Cardiac septum (tissue), 1 donor: ENCODE measurements around the gene GGTLC2. TPM values are rescaled to one million over a fixed set of nuclear protein-coding genes. Genes with fewer than 3 reads are reported as not detected.
"Not testable (repeated sequence)": the region's sequence is repeated elsewhere in the genome, so short reads cannot be mapped to it uniquely, and the experiment has no call there.

ENCODE experiments used
- DNase-seq: peaks from one replicate; pipeline ENCODE4 v3.0.0-alpha.2; 2020; ENCODE audit warnings: low spot score
- intact Hi-C: fragments of 100-400 bp; cut with DNase I; formaldehyde crosslinking; loops from one replicate; pipeline ENCODE4 v1.14.0; 2022
- long read RNA-seq: library from polyadenylated mRNA; unstranded; transcript quantifications from one replicate; pipeline ENCODE4 v2.0.0, GENCODE V29; 2021
- total RNA-seq: library from RNA; stranded (reverse); fragmentation: NEBNext Ultra II Directional; extraction: Animal tissue kit (Norgen Biotek cat#: 25700); gene quantifications from one replicate; pipeline ENCODE4 v1.2.1, GENCODE V29; 2021
- donor health status: DM: no; HTN: no; CAD: no.

Gene GGTLC2
- total RNA-seq = not detected
- long read RNA-seq = 0 reads

DNA sequence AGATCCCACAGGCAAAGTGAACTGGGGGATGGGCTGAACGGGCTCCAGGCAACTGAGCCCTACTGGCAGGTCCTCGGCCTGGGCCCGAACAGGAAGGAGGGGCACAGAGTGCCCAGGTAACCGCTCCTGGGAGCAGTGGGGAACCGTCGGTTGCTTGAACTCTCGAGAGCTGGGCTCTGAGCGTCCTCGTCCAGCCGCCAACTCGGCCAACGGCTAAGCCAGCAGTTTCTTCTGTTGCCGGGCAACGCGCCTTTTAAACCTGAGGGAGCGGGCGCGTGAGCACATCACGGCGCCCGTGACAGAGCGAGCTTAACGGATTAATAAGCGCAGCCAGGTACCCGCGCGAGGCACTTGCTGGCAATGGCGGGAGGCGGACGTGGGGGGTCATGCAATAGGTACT, at the start of gene GGTLC2:
Gene GGTLC2 (plus strand): TSS at position 301 of the 400 bp plus-strand sequence. CDS start 1,732 bp downstream, outside the sequence.
- intact Hi-C loops, DNase-seq: not testable (repeated sequence)

DNA sequence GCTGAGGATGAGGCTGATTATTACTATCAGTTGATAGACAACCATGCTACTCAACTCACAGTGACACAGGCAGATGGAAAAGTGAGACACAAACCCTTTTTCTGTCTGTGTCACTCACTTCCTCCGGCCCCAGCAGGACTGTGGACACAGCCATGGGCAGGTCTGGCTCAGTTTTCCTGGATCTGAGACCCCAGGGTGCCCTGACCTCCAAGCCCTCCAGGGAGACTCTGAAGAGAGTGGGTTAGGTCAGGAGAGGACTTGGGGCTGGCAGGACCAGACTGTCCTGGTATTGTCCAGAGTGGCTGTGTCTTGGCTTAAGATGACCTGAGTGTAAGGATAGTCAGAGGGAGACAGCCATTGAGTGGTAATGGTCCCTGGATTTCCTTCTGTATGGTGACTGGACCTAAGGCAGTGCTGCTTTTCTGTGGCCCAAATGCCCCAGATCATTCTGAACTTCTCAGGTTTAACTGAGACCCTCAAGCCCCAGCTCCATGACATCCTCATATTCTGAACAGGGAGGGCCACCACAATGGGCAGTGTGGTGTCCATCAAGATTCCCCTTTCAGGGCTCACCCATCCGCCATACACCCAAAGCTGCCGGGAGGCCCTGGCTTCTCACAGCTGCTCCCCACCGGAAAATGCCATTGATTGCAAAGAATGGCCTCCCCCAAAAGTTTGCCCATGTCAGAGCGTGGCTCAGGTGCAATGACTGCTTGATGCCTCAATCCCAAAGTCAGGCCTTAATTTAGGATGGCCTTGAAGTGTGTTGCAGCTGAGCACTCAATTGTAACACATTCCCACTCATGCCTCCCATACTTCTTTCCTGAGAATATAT, 49.2 kb upstream of the GGTLC2 start:
- no peak for DNase-seq
- intact Hi-C loops = no loop called here

DNA sequence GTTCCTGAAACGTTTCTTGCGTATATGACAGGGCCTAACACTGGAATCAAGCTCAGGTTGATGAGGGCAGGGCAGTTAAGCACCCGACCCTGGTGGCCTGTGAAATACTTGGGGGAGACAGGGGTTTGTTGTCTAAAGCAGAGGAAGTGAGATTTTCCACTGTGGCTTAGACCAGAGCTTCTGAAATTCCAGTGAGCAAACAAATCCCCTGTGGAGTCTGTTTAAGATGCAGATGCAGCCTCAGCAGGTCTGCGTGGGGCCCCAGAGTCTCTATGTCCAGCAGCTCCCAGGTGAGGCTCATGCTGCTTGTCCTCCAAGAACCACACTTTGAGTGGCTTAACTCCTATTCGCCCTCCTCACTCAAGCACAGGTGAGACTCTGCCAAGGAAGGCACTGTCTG, 46.3 kb upstream of the GGTLC2 start:
- intact Hi-C loops = no loop called here
- DNase-seq = no peak

DNA sequence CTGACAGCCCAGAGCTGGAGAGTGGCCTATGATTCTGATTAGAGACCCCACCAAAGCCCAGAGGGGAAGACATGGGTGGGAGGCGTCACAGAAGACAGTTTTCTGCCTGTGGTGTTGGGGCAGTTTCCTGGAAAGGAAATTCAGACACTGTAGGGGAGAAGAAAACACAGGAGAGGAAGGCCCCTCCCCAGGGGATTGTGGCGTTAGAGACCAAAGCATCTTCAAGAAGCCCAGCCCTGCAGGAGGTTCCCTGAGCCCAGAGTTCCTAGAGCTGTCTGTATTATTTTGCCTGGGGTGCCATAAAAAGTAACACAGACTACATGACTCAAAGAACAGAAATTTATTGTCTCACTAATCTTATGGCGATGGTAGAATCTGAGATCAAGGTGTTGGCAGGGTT, 45.2 kb upstream of the GGTLC2 start:
- intact Hi-C loops = no loop called here
- DNase-seq = no peak

DNA sequence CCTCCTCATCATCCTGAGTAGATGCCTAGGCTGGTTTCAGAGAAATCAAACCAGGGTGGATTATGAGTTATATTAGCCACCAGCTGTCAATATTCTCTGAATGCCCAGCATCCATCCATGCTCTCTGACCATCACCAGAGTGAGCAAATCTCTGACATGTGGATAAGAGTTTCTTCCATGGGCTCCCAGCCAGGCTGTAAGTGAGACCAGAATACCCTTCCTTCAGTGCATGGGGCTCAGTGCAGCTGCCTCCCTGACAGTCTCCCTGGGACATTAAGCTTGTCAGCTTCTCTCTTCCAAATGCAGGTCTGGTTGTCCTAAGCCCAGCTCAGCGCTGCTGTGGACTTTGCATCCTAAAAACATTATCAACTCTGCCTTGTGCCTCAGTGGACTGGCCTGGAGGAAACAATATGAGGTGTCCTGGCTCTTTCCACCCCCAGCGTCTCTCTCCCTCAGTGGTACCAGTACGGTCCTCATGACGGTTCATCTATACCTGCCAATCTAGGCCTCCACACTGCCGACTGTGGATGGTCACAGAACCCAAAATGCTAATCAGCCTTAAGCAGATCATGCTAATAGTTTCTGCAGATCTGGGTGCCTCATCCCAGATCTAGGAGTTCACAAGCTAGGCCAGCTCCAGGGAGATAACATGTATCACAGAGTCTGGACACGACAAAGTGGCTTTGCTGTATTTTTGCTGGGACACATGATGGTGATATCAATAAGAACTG, 43.7 kb upstream of the GGTLC2 start:
- intact Hi-C loops = no loop called here
- no peak for DNase-seq

DNA sequence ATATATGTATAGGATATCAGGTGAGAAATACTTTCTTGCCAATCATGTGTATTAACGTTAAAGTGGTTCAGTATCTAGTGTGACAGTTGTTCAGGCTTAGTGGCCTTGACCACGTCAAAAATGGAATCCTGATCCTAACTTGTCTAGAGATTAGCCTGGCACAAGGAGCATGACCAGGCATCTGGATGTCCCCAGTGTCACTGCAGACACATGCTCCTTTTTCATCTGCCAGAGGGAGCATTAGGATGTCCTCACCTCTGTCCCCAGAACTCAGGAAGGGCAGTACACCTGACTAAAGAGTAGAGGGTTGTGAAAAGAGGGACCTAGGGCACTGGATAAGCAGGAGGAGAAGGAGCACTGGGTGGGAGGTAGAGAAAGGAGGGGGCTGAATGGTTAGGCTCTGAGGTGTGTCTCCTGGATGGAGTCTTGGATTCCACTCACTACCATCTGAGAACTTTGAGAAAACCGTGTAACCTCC, 40.9 kb upstream of the GGTLC2 start:
- intact Hi-C loops = no loop called here
- no peak for DNase-seq

DNA sequence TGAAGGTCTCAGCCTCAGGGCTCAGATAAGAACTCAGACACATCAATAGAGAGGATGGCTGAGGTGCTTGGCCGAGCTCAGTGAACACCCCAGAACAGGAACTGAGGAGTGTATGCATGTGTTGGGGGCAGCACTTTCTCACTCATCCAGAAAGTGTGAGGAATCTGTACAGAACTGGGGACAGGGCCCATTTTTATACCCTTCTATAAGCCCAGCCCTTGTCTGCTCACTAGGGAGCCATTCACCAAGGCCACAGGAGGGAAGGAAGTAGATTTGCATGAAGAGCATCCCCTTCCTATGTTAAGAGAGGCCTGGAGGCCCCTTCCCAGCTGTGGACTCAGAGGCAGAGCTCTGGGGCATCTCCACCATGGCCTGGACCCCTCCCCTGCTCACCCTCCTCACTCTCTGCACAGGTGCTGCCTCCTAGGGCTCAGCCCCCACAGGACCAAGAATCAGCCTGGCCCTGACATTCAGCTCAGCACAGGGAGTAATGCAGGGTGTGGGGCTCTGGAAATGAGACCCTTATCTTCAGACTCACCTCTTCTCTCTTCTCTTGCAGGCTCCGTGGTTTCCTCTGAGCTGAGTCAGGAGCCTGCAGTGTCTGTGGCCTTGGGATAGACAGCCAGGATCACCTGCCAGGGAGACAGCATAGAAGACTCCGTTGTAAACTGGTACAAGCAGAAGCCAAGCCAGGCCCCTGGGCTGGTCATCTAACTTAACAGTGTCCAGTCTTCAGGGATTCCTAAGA, 39.9 kb upstream of the GGTLC2 start:
- no peak for DNase-seq
- intact Hi-C loops = no loop called here

DNA sequence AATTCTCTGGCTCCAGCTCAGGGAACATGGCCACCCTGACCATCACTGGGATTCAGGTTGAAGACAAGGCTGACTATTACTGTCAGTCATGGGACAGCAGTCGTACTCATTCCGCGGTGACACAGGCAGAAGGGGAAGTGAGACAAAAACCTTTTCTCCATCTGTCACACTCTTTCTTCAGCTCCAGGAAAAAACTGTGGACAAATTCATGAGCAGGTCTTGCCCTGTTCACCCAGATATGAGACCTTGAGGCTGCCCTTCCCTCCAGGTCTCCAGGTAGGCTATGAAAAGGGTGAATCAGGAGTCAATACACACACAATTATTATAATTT, 39.4 kb upstream of the GGTLC2 start:
- intact Hi-C loops = no loop called here
- no peak for DNase-seq

DNA sequence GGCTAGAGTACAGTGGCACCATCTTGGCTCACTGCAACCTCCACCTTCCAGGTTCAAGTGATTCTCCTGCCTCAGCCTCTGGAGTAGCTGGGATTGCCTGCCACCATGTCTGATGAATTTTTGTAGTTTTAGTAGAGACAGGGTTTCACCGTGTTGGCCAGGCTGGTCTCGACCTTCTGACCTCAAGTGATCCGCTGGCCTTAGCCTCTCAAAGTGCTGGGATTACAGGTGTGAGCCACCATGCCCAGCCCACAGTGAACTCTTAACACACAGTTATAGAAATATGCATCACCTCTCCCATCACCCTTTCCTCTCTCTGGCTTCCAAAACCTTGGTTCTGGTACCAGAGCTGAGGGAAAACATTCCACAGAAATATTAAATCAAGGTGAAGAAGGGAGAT, 36.4 kb upstream of the GGTLC2 start:
- intact Hi-C loops, DNase-seq: not testable (repeated sequence)

DNA sequence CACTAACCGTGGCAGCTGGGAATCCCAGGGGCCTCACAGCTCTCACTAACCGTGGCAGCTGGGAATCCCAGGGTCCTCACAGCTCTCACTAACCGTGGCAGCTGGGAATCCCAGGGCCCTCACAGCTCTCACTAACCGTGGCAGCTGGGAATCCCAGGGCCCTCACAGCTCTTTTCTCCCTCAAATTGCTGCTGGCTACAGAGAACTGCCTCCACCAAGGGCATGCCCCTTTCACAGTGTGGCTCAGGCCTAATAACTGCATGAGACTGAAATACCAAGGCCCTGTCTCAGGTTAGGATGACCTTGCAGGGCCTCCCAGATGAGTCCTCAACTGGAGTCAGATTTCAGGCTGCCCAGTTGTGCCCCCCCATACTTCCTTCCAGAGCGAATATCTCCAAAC, 35.1 kb upstream of the GGTLC2 start:
- no peak for DNase-seq
- intact Hi-C loops = no loop called here

DNA sequence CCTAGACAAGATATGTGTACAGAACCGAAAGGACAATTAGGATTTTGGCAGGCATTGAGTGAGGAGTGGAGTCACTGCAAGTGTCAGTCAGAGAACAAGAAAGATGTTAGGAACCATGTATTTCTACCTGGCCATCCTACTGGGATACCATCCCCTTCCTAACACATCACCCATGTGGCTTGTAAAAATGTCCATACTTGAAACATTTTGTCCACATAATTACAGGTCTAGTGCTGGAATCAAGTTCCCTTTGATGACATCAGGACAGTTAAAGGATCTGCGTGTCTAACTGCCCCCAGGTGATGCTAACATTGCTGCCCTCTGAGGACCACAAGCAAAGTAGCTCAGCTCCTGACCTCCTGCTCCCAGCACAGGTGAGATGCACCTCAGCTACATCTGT, 31.9 kb upstream of the GGTLC2 start:
- intact Hi-C loops = no loop called here
- DNase-seq = no peak

DNA sequence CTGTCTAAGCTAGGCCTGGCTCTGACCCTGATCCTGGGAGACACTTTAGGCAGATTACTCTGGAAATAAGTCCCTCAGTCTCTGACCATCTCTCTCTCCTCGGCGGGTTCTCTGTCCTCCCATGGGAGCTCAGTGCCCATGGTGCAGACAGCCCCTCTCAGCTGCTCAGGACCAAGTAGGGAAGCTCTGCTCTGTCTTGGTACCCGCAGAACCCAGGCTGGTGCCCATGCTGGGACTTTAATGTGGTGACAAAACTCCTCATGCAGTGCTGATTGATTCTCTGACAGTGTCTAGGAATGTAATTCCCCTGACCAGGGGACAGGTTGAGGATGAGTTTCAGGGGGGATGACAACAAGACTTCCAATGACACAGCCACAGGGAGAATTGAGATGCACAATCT, 30.3 kb upstream of the GGTLC2 start:
- intact Hi-C loops = no loop called here
- no peak for DNase-seq

DNA sequence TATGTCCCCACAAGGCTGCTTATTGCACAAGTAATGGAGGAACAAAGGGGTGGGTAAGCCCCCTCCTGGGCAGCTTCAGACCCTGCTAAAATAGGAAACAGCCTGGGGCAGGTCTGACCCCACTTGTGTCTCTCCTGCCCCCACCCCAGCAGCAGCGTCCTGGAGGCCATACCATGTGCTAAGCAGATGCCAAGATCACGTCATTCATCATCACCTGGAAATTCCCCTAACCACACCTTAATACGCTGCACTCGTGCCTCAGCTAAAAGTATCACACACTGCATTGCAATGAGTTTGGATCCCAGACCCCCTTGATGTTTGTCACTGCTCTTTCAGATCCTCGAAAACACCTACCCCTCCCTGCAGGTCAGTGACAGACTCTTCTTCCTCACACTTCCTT, 27.8 kb upstream of the GGTLC2 start:
- intact Hi-C loops = no loop called here
- no peak for DNase-seq

DNA sequence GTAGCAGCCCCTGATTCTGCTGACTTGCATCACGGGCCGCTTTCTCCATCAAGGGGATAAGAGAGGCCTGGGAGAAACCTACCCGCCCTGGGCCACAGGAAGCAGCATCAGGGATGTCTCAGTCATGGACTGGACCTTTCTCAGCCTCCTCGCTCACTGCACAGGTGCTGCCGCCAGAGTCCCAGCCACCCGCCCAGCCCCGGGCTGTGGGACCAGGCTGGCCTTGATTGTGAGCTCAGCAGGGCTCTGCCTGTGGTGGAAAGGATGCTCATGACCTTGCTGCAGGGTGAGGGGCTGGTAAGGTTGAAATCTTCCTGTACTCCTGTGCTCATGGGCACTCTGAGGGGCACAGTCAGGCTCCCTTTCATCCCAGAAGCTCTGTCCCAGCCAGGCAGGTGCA, 26.0 kb upstream of the GGTLC2 start:
- intact Hi-C loops = no loop called here
- DNase-seq = no peak

DNA sequence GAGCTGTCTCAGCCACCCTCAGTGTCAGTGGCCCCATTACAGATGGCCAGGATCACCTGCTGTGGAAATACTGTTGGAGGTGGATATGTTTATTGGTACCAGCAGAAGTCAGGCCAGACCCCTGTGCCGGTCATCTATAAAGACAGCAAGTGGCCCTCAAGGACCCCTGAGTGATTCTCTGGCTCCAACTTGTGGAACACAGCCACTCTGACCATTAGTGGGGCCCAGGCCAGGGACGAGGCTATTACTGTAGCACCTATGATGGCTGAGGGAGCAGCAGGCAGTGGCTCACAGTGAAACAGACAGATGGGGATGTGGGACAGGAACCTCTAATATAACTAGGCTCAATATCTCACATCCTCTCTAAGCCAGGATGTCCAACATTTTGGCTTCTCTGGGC, 25.5 kb upstream of the GGTLC2 start:
- no peak for DNase-seq
- intact Hi-C loops = no loop called here

DNA sequence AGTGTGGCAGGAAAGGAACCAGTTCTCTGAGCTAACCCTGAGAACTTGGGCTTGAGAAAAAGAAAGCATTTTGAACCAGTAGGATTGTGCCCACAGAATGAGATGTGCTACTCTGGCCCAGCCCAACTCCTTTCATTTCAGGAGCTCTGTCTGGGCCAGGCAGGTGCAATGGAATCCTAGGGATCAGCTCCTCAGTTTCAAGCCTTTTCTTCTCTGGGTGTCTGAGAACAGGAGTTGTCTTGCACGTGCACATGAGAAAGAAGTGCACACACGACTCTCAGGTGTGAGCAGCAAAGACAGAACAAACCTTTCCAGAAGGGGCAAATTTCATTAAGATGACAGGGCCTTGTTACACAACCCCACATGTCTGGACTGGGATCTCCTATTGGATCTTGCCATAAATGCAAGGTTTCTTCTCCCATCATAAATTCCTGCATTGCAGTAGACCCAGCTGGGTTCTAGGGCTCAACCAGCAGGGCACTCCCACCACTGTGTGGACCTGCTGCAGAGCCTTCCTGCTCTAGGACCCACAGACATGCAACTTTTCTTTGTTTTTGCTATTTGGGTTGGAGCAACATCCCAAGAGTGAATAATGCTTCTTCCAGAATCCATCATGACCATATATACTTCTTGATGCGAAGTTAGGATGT, 24.5 kb upstream of the GGTLC2 start:
- intact Hi-C loops = no loop called here
- DNase-seq = no peak

DNA sequence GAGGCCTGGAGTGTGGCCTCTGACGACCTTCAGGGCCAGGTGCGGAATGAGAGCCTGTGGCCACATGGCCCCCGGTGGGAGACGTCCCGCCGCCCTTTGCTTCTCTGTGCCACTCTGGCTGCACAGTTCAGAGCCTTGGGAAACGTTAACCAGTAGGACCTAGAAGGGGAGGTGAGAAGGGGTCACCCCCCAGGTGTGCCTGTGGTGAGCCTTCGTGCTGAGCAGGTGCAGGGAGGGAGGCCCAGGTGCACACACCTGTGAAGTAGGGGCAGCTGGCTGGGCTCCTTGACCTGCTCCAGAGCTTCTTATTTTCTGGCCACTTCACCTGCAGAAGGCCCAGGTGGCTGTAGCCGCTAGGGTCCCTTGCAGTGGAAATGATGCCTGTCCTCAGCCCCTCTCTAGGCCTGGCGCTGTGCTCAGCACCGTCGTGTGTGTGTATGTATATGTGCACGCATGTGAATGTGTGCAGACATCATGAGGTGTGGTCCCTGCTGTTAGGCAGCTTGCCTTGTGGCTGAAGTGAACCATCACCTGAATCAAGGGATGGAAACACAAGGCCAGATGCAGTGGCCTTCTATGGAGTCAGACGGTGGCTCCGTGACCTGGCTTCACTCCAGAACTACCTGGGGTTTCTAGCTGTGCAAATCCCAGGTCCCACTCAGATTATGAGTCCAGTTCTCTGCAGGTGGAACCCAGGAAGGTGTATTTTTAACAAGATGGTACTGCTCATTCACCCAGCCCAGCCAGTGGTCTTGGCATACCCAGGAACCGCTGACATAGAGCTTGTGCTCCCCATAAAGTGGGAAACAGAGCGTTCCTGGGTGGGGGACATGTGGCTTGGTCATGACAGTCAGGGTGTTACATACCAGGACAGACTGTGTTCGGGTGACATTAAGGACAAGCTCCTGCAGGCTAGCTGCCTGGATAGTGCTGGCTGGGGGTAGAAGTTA, 15.6 kb upstream of the GGTLC2 start:
- DNase-seq, intact Hi-C loops: not testable (repeated sequence)

DNA sequence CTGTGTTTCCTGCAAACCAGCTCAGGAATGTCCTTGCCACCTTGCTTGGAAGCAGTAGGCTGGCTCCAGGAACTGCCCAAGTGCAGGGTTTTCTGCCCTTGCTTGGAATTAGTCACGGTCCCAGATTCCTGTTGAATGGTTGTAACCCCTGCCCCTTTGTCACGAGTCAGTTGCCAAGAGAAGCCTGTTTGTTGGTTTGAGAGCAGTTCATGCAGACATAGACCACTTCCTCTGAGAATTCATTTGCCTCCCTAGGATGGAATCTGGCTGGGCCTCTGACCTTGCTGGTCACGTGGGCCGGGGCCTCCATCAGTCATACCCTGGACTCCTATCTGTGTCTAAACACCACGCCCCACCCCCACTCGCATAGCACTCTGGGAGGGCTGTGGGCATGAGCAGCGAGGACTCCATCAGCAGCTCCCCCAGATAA, 13.2 kb upstream of the GGTLC2 start:
- intact Hi-C loops, DNase-seq: not testable (repeated sequence)

DNA sequence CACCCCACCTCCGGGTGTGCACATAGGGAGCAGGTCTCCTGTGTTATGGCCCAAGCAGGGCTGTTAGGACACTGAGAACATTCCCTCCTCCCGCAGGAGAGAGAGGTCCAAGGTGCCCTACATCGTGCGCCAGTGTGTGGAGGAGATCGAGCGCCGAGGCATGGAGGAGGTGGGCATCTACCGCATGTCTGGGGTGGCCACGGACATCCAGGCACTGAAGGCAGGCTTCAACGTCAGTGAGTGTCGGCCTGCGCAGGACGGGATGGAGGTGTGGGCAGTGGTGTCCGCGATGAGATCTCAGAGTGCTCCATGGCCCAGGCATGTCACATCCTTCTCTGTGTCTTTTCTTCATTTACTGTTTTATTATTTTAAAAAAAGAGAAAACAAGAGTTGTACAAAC, 12.2 kb upstream of the GGTLC2 start:
- DNase-seq, intact Hi-C loops: not testable (repeated sequence)
